Measurements from ENCODE around the gene SEC16B. TPM values are rescaled to one million over a fixed set of nuclear protein-coding genes. Genes with fewer than 3 reads are reported as not detected.

Gene SEC16B
- total and polyA plus RNA-seq, 2 donors from 2014 or later, result 3.5 to 4.8 TPM

- H3K4me1 ChIP-seq (ENCODE audit: control insufficient read depth in 2 of 3, insufficient read depth in 2 of 3, low read depth in 1 of 3, low read length in 3 of 3), result no peaks in the 10 kb centered on the region
Measured at GRCh38 chr1:177983482-177984135, 13.8 kb upstream of the SEC16B start.

GRCh38 chr1:177983077-177983476 lies 13.2 kb upstream of the SEC16B start:
- H3K36me3 ChIP-seq (ENCODE audit: control insufficient read depth in 2 of 3, insufficient read depth in 3 of 3, low read length in 3 of 3), result no peaks in the 10 kb centered on the region
- no peak overlapping the region for H3K27ac ChIP-seq (ENCODE audit: low read depth in 2 of 2, low read length in 2 of 2)
- no peak for TF ChIP-seq CTCF (IDR thresholded peaks at IDR 0.05; ENCODE audit: borderline replicate concordance, extremely low read depth, insufficient read depth)
- no peaks in the 10 kb centered on the region for H3K4me1 ChIP-seq (ENCODE audit: control insufficient read depth in 2 of 3, insufficient read depth in 2 of 3, low read depth in 1 of 3, low read length in 3 of 3)
- intact Hi-C loops (cut with DNase I), result no loop called here
- no peaks in the 10 kb centered on the region for H3K27me3 ChIP-seq (ENCODE audit: control insufficient read depth, insufficient read depth, low read length)
- H3K4me3 ChIP-seq (ENCODE audit: low read length in 3 of 3), result no peak overlapping the region
- no peaks in the 10 kb centered on the region for H3K9me3 ChIP-seq (ENCODE audit: control insufficient read depth in 2 of 3, insufficient read depth in 1 of 3, low read length in 3 of 3)
- no peak overlapping the region for H3K9ac ChIP-seq (ENCODE audit: low read length in 3 of 3)
- DNase-seq (no peak), FAIRE-seq (no peak)

More at GRCh38 chr1:177983482-177984135, 13.8 kb upstream of the SEC16B start:
- FAIRE-seq (no peak), DNase-seq (peak in 1 of 5 donors; percentile 31)
- no peaks in the 10 kb centered on the region for H3K27me3 ChIP-seq (ENCODE audit: control insufficient read depth, insufficient read depth, low read length)
- no peak for TF ChIP-seq CTCF (IDR thresholded peaks at IDR 0.05; ENCODE audit: borderline replicate concordance, extremely low read depth, insufficient read depth)
- H3K27ac ChIP-seq (ENCODE audit: low read depth in 2 of 2, low read length in 2 of 2), result no peak overlapping the region
- no peaks in the 10 kb centered on the region for H3K9me3 ChIP-seq (ENCODE audit: control insufficient read depth in 2 of 3, insufficient read depth in 1 of 3, low read length in 3 of 3)
- no peaks in the 10 kb centered on the region for H3K36me3 ChIP-seq (ENCODE audit: control insufficient read depth in 2 of 3, insufficient read depth in 3 of 3, low read length in 3 of 3)
- H3K9ac ChIP-seq (ENCODE audit: low read length in 3 of 3), result no peak overlapping the region
- intact Hi-C loops (cut with DNase I), result no loop called here
- peak overlapping the region in 1 of 3 donors; percentile 23 for H3K4me3 ChIP-seq (ENCODE audit: low read length in 3 of 3)

- FAIRE-seq (no peak), DNase-seq (peak in 2 of 5 donors; percentile 24 to 34)
- no peak overlapping the region for H3K4me3 ChIP-seq (ENCODE audit: low read length in 3 of 3)
- intact Hi-C loops (cut with DNase I), result no loop called here
- H3K27me3 ChIP-seq (ENCODE audit: control insufficient read depth, insufficient read depth, low read length), result no peaks in the 10 kb centered on the region
- H3K4me1 ChIP-seq (ENCODE audit: control insufficient read depth in 2 of 3, insufficient read depth in 2 of 3, low read depth in 1 of 3, low read length in 3 of 3), result no peaks in the 10 kb centered on the region
- no peak for TF ChIP-seq CTCF (IDR thresholded peaks at IDR 0.05; ENCODE audit: borderline replicate concordance, extremely low read depth, insufficient read depth)
- no peaks in the 10 kb centered on the region for H3K9me3 ChIP-seq (ENCODE audit: control insufficient read depth in 2 of 3, insufficient read depth in 1 of 3, low read length in 3 of 3)
- H3K36me3 ChIP-seq (ENCODE audit: control insufficient read depth in 2 of 3, insufficient read depth in 3 of 3, low read length in 3 of 3), result no peaks in the 10 kb centered on the region
- no peak overlapping the region for H3K27ac ChIP-seq (ENCODE audit: low read depth in 2 of 2, low read length in 2 of 2)
- no peak overlapping the region for H3K9ac ChIP-seq (ENCODE audit: low read length in 3 of 3)
Measured at GRCh38 chr1:177981200-177981599, 11.3 kb upstream of the SEC16B start.

- no peak for TF ChIP-seq CTCF (IDR thresholded peaks at IDR 0.05; ENCODE audit: borderline replicate concordance, extremely low read depth, insufficient read depth)
- Histone ChIP-seq H3K36me3 (ENCODE audit: control insufficient read depth in 2 of 3, insufficient read depth in 3 of 3, low read length in 3 of 3) (no peaks in the 10 kb centered on the region), H3K9me3 (ENCODE audit: control insufficient read depth in 2 of 3, insufficient read depth in 1 of 3, low read length in 3 of 3) (no peaks in the 10 kb centered on the region), H3K9ac (ENCODE audit: low read length in 3 of 3) (no peak overlapping the region), H3K27ac (ENCODE audit: low read depth in 2 of 2, low read length in 2 of 2) (no peak overlapping the region), H3K4me3 (ENCODE audit: low read length in 3 of 3) (no peak overlapping the region), H3K4me1 (ENCODE audit: control insufficient read depth in 2 of 3, insufficient read depth in 2 of 3, low read depth in 1 of 3, low read length in 3 of 3) (no peaks in the 10 kb centered on the region), H3K27me3 (ENCODE audit: control insufficient read depth, insufficient read depth, low read length) (no peaks in the 10 kb centered on the region)
- DNase-seq (no peak), FAIRE-seq (no peak)
- intact Hi-C loops (cut with DNase I), result no loop called here
Measured at GRCh38 chr1:177979272-177979671, 9.4 kb upstream of the SEC16B start.

All from kidney (tissue), 14 donors.